GM21737 (cell line): ENCODE measurements around the gene HS3ST5.
"Not testable (repeated sequence)": the region's sequence is repeated elsewhere in the genome, so short reads cannot be mapped to it uniquely, and the experiment has no call there.

ENCODE experiments used
- ATAC-seq: cut with Tn5 transposase; IDR thresholded peaks from one replicate; pipeline ENCODE4 v1.9.1; 2021; ENCODE audit warnings: mild to moderate bottlenecking, moderate library complexity; ENCODE audit not compliant: unreplicated experiment

Gene HS3ST5

GRCh38 chr6:114281496-114281895 is 61.3 kb downstream of the HS3ST5 start:
- no peak for ATAC-seq

- no peak for ATAC-seq
These were observed 62.4 kb downstream of the HS3ST5 start for GRCh38 chr6:114280239-114280982.

DNA sequence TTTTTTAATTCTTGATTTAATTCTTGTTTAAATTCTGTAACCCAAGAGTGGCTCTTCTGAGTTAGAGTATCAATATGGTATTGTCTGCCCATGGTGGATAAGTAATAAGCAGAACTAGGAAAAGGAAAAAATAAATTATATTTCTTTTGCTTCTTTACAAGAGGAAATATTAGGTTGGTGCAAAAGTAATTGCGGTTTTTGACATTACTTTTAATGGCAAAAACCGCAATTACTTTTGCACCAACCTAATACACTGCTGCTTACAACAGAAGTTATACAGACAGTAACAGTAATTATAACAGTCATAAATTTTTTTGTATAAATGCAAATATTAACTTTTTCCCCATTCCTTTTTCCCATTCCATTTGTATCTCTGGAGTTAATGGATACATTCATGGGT is 65.6 kb downstream of the HS3ST5 start:
- ATAC-seq, result no peak

DNA sequence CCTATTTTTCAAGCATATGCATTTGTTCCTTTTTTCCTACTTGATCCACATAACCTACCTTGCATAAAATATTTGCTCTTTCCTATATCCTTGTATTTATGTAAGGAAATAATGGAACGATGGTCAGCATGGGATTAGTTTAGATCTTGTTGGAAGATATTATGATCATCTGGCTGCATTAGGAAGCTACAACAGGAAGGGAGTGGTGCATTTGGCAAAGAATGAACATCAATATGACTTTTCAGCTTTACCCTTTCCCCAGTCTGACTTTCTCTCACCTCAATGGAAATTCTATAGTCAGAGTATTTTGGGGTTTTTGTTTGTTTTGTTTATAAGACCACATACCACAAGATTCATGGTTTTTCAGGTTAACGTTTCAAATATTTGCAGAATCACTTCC is 66.0 kb downstream of the HS3ST5 start:
- ATAC-seq, result no peak

GRCh38 chr6:114274836-114275235 is 68.0 kb downstream of the HS3ST5 start:
- ATAC-seq, result no peak

- ATAC-seq, result no peak
These were observed 70.2 kb downstream of the HS3ST5 start for GRCh38 chr6:114272582-114272981.

GRCh38 chr6:114271405-114271804 is 71.4 kb downstream of the HS3ST5 start:
- no peak for ATAC-seq

- ATAC-seq, result no peak
These were observed 74.9 kb downstream of the HS3ST5 start for GRCh38 chr6:114267897-114268296.

- no peak for ATAC-seq
These were observed 82.0 kb downstream of the HS3ST5 start for GRCh38 chr6:114260810-114261209.

GRCh38 chr6:114258376-114258775 is 84.4 kb downstream of the HS3ST5 start:
- ATAC-seq, result no peak

DNA sequence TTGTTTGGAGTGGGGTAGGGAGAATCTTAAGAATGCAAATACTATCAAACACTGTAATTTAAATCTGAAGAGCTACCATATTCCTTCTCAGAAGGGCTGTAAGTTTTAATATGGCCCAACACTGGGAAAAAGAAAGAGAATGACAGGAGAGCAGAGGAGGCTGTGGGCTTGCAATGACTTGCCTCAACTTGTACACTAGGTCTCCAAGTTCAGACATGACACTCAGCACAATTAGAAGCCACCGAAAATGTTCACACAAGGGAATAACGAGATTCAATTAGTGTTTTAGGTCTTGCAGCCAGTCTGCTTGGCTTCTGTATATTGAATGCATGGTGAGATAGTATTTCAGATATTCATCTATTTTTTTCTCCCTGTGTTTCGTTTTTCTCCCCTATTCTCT is 89.4 kb downstream of the HS3ST5 start:
- no peak for ATAC-seq

DNA sequence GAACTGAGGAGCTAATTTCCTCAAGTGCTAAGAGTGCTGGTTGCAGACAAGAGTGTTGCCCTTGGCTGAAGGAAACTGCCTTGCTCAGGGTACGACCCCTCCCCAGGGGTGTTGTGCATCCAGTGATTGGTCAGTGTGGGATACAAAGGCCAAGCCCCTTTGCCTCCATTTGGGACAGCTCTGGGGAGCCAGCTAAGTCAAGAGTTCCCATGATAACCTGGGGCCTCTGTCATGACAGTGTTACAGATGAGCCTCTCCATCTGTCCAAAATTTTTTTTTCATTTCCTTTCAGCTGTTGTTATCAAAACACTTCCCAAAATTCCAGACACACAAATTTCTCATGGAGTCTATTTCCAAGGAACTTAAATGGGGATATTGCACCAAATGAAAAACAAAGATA is 93.3 kb downstream of the HS3ST5 start:
- no peak for ATAC-seq

DNA sequence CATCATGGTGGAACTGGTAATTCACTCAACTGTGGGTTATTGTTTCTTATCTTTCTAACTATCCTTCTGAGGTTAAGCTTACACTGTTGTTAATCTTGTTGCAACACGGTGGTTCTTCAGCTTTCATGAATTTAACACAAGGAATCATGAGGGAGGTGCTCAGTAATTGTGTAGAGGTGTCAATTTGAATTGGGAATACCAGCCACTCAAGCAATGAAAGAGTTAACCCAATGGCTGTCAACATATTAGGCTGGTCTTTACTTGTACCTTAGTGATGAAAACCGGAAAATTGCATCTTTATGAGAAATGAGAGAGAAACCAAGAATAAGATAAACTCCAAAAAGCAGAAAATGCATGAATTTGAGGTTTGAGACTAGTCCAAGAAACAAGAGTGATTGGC is 95.7 kb downstream of the HS3ST5 start:
- ATAC-seq, result no peak

DNA sequence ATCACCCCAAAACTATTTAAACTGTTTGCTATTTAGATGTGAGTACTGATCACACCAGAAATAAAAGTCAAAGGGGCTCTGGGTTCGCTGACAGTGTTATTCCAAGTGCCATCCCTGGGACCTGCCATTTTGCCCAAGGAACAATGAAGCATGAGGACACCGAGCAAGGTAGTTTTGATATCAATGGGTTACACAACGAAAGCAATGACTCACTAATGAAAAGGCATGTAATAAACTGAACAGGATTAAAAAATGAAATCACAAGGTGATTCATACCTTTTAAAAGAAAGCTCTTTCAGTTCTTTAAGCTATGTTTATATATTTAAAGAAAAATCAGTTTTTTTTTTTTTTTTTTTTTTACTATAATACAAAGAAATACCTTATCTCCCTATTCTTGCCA is 102.0 kb downstream of the HS3ST5 start:
- ATAC-seq, result no peak

DNA sequence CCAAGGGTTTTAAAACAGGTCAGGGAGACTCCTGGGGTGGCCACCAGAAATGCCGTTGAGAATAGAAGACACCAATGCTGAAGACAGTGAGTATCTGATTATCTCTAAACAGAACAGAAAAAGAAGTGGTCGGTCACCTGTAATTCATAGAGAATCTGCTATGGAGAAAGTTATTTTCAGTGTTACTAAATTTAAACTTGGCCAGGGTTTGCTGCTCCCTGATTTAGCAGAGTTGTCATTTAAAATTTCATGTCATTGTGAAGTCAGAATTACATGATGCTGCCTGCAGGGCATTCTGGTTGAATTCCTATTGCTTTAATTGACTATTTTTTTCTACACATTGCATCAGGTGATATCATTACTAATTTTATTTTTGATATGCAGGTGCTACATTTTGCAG is 114.1 kb downstream of the HS3ST5 start:
- ATAC-seq, result no peak

GRCh38 chr6:114227944-114228468 is 114.8 kb downstream of the HS3ST5 start:
- ATAC-seq, result no peak

- ATAC-seq, result no peak
These were observed 122.6 kb downstream of the HS3ST5 start for GRCh38 chr6:114220241-114220640.

GRCh38 chr6:114218437-114219340 is 124.1 kb downstream of the HS3ST5 start:
- ATAC-seq, result no peak

DNA sequence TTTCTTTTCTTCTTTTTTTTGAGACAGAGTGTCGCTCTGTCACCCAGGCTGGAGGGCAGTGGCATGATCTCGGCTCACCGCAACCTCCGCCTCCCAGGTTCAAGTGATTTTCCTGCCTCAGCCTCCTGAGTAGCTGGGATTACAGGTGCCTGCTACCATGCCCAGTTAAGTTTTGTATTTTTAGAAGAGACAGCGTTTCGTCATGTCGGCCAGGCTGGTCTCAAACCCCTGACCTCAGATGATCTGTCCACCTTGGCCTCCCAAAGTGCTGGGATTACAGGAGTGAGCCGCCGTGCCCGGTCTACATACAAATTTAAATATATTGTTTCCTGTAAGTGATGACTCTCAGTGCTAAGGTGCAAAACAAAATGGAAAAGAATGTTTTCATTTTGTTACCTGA is 124.8 kb downstream of the HS3ST5 start:
- ATAC-seq, result not testable (repeated sequence)

DNA sequence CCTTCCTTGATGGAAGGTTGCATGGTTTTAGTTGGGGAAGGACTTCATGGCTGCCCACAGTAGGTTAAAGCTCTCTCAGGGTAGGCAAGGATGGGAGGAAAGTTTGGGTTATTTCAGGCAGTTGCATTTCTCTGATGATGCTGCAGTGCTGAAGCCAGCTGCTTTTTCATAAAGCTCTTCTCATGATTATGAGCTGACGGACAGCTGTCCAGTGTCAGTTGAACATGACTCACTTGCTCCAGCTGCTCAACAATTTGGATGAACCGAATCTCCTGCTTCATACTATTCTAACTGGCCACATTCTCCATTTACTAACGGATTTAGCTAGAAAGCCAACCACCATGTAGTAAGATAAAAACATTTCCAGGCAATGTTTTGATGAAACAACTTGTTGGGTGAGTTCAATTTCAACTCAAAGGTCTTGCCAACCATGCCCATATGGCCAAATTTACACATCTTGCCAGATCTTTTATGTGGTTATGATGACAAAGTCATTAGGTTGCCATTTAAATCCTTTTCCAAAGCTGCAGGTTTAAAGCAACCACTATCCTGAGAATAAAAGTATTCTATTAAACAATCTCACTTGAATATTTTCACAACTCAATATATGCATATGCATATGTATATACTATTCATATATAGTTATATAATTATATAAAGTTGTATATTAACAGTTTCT is 125.9 kb downstream of the HS3ST5 start:
- no peak for ATAC-seq

DNA sequence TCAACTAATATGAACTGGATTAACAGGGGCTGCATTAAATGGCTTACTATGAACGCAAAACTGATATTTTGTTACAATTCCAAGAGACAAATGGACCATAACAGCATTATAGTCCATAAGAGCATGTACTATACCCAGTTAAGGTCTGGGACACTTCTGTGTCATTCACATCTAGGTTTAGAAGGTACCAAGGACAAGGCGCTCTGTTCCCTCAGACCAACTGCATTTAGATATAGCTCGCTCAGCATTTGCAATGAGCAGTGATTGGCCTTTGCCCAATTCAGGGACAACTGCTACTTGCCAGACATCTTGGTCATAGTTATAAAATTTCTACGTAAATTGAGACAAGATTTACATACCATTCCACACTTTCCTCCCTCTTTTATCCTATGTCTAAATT is 132.4 kb downstream of the HS3ST5 start:
- ATAC-seq, result no peak
